ENCODE data around the gene GCA.
A peak's percentile ranks its signal among the peaks of the same experiment; 100 is the strongest.

GRCh38 chr2:162318328-162319180, 25.4 kb upstream of the GCA start, which contains the start of gene IFIH1:
- TF ChIP-seq CTCF (IDR thresholded peaks at IDR 0.05 in 2 of 3, conservative IDR thresholded peaks at IDR 0.05 in 1 of 3; ENCODE audit: borderline replicate concordance in 1 of 3, insufficient read depth in 1 of 3, low read depth in 2 of 3, low read length in 2 of 3) (peak in 2 of 3 experiments; percentile 28 to 37; a peak in 3 of 6 replicates), SIN3A (IDR thresholded peaks at IDR 0.05; ENCODE audit: low read depth) (peak; percentile 56), RAD21 (IDR thresholded peaks at IDR 0.05; ENCODE audit: low read depth) (no peak), POLR2AphosphoS5 (IDR thresholded peaks at IDR 0.05; ENCODE audit: low read depth, low read length) (peak; percentile 40; the same call in 1 of the 2 replicates), ZNF274 (IDR thresholded peaks at IDR 0.05; ENCODE audit: low read depth, low read length) (no peak), MAX (IDR thresholded peaks at IDR 0.05) (peak; percentile 56), CEBPB (IDR thresholded peaks at IDR 0.05; ENCODE audit: low read depth) (no peak), POLR2A (IDR thresholded peaks at IDR 0.05; ENCODE audit: borderline replicate concordance, extremely low read depth, insufficient read depth, insufficient read length) (no peak), EZH2 (IDR thresholded peaks at IDR 0.05) (no peak), SRF (IDR thresholded peaks at IDR 0.05; ENCODE audit: low read depth) (no peak), YY1 (IDR thresholded peaks at IDR 0.05; ENCODE audit: extremely low read depth, insufficient replicate concordance, low read depth, low read length) (peak; percentile 69)
